HG03175 (cell line): Measurements from ENCODE around the gene PGS1.

ENCODE experiments used
- ATAC-seq: cut with Tn5 transposase; IDR thresholded peaks from one replicate; pipeline ENCODE4 v1.9.1; 2021; ENCODE audit warnings: mild to moderate bottlenecking, moderate library complexity; ENCODE audit not compliant: unreplicated experiment

Gene PGS1

DNA sequence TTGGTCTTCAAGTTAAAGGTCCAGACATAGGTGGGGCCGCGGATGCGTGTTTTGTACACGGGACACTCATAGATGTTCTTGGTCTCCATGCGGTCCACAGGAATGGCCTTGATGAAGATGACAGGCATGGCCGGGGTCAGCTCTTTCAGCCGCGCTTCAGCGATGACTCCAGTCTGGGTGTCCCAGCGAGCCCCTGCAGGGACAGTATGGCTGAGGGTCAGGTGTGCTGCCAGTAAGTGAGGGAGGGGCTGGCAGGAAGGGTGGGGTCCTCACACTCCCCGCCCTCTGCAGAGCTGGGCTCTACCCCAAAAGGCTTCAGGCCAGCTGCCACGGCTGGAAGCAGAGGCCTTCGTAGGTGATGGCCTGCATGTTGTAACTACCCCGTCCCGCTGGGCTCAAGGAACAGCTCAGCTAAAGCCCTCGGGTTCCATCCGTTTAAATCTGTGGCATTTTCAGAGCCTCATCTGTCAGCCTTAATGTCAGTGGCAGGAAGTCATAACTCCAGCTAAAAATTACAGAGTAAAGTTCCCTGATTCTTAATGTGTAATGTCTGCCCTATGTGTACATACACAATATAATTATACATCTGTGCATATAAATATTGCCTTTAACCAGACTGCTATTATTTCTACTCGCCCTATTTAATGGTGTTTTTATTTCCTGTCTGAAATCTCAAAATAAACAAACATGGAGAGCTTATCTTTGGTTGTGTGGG is 45.7 kb downstream of the PGS1 start:
- no peak for ATAC-seq

DNA sequence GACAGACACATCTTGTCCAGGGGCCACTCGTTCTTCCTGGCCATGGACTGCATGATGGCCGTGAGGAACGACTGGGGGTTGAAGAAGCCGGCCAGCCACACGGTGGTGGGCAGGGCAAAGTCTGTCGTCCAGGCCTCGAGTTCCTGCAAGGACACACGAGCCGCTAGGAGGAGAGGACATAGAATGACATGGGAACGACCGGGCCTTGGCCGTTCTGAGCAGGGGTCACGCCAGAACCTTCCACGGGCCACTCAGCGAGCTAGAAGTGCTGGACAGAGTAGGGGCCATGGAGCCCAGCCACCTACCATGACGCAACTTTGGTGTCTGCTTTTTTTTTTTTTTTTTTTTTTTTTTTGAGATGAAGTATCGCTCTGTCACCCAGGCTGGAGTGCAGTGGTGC is 47.0 kb downstream of the PGS1 start:
- no peak for ATAC-seq

- ATAC-seq: no peak
These were observed 47.9 kb downstream of the PGS1 start for GRCh38 chr17:78426293-78426879.

DNA sequence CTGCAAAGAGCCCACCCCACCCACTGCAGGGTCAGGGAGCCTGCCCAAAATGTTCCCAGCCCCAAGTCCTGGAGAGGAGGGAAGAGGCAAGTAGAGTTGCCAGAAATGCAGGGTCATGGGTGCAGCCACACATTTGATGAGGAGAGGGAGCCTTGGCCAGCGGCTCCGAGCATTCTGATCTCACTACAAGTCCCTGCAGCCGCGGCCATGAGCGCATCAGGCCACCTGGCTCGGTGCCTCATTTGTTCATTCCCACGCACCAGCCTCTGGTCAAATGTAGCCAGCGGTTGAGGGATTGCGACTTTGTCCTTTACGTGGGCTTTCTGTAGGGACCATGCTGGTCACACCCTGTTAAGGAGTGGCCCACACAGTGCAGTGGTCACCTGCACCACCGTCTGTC is 48.7 kb downstream of the PGS1 start:
- no peak for ATAC-seq

DNA sequence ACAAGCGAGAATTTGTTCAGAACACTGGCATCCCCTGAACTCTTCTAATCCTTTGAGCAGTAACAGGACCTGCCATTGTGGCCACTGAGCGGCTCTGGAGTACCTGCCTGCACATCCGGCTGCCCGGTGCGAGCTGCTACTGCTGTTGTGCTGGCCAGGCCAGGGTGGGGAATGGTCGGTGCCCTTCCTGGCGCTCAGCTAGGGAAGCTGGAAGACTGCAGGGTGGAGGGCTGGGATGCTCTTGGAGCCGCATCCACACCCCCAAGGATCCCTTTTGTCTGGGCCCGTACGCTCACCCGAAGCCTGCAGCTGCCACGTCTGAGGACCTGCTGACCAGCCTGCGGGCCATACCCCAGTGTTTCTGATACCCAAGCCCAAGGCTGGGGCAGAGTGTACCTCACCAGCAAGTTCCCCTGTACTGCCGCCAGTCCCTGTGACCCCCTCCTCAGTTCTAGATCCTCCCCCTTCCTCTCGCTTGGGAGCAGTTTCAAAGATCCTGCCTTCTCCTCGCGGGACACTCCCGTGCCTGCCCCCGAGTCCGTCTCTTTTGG is 49.7 kb downstream of the PGS1 start:
- no peak for ATAC-seq

DNA sequence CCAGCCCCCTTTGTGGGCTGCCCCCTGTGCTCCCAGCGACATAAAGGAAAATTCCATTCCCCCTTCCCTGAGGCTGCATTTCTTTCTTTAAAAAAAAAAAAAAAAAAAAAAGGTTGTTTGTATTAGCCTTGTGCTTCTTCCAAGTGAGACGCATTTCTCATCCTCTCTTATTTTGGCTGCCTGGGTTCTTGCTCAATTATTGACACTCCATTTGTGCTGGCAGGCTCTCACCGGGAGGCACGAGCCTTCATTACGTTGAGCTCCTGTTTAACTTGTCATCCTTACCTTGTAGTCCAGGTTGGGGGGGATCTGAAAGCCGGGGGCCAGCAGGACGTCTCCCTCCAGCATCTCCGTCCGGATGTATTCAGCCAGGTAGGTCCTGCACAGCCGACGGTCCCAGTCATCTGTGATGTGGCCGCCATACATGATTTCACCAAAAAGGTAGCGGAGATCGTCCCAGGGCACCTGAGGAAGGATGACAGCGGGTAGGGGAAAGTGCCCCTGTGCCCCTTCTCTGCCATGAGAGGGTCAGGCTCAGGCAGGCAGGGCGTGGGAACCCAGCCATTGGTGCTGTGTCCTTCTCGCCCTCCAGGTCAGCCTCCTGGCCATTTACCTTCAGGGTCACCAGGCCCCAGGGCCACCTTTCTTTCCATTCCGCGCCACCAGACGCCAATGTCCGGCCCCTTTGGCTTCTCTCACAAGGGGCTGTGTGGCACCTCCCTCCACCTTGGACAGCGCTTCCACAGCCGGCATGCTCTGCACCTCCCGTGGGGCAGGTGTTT is 50.6 kb downstream of the PGS1 start:
- no peak for ATAC-seq

GRCh38 chr17:78429618-78429995 is 51.2 kb downstream of the PGS1 start:
- no peak for ATAC-seq

- ATAC-seq: no peak
These were observed 52.6 kb downstream of the PGS1 start for GRCh38 chr17:78430892-78431691.

DNA sequence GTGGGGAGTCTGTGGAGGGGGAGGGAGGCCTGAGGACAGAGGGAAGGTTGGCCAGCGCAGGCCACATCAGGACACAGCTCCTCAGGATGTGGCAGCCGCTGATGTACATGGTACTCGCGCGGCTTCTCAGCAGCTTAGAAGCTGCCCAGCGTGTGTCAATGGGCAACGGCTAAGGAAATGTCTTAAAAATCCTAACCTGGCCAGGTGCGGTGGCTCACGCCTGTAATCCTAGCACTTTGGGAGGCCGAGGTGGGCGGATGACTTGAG is 53.2 kb downstream of the PGS1 start:
- ATAC-seq: no peak

DNA sequence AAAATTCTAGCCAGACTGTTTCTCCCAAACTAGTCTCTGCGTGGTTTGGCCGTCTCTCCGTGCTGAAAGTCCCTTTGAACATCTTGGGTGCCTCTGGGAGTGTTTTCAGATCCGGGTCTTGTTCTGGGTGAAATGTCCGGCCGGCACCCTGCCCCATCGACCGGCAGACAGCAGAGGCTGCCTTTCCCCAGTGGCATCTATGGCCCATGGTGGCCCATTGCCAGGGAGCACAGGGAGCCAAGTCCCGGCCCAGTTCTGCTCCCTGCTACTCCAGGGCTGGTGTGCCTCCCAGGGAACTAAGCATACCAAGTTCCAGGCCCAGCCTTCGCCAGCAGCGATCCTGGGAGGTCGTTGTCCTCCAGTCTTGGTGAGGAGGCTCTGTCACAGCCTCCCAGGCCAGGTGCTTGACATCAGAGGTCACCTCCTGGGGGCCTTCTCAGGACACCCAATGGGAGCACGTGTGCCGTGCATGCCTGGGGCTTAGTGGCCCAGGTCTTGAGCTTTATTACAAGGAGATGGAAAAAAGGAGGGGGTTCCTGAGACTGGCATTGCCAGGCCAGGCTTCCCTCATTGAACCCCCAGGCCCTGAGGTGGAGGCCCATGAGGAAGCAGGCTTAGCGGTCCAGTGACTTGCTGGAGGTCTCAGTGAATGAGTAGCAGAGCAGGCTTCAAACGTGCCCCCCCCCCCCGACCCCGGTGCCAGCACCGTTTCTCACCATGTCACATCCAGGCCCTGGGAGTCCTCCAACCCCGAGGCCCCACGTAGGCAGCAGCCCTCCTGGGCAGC is 54.0 kb downstream of the PGS1 start:
- no peak for ATAC-seq

- ATAC-seq: no peak
These were observed 54.7 kb downstream of the PGS1 start for GRCh38 chr17:78433013-78433727.

DNA sequence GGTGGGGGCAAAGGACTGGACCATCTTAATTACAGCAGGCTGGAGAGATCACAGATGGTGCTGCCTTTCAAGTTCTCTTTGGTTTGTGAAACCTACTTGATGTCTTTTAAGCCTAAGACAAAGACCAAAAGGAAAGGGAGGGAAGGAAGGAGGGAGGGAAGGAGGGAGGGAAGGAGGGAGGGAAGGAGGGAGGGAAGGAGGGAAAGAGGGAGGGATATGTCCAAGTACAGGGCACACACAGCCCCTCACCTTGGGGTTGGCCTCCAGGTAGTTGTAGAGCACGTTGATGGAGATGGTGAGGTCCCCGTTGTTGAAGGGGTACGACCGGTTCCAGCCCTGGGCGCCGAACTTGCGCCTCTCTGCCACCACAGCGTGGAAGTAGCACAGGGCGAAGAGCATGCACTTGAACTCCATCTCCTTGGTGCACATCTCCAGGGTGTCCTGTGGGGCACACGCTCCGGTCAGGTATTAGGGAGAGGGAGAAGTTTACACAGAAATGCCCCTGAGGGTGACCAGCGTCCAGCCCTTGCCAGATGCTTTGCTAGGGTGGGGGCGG is 55.4 kb downstream of the PGS1 start:
- ATAC-seq: no peak

DNA sequence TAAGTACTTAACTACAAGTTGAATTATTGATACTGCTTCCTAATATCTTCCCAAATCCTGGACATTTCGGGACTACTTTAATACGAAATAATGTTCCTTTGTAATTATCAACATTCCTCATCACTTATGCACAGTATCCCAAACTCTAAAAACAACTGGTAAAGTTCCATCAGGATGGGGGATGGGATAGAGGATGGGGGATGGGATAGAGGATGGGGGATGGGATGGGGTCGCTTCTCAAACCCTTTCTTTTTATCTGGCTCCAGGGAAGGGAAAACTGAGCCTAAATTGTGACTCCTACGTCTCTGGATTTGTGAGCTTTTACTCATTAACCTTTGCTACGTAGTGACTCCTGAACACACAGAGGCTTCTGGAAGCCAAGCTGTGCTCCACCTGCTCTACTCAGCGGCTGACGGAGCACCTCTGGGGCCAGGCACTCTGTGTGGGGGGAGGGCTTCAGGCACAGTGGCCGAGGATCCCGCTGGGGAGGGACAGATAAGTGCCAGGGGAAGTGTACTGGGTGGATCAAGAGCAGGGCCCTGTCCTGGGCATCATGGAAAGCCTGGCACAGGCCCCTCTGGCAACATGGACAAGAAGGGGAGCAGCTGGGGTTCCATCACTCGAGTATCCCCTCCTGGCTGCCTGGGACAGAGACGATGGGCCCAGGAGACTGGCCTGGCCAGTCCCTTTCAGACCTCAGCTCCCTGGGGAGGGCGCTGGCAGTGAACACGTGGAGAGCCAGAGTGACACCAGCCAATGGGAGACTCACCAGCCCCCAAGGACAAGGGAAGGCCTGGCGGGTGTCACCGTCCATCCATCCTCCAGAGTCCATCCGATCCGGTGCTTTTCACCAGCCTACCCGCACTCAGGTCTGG is 56.2 kb downstream of the PGS1 start:
- no peak for ATAC-seq

DNA sequence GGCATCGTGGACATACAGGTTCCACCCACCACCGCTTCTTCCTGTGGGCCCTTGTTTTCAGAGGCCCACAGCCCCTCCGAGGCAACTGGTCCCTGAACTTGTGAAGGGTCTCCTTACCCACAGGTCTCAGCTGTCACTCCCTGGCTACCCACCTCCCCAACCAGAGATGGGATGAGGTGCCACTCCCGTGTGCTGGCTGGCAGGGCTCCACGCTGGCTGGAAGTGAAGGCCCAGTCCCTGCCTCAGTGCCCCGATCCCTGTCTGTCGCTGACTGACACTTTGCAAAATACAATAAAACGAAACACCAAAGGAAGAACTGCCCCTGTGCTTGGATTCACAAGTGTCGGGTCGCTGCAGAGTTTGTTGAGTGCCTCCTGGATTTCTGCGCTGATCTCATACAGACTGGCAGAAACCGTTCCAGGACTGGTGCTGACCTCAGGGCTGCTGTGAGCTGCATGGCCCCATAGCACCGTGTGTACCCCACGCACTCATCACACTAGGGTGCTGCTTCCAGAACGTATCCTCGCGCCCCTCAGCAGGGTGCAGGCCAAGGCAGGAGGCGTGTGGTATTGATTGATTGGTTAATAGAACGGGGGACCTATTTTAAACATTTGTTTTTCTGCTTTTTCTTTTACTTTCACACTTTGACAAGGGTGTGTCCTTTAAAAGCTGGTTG is 57.0 kb downstream of the PGS1 start:
- ATAC-seq: no peak

- no peak for ATAC-seq
These were observed 59.2 kb downstream of the PGS1 start for GRCh38 chr17:78437508-78438169.

DNA sequence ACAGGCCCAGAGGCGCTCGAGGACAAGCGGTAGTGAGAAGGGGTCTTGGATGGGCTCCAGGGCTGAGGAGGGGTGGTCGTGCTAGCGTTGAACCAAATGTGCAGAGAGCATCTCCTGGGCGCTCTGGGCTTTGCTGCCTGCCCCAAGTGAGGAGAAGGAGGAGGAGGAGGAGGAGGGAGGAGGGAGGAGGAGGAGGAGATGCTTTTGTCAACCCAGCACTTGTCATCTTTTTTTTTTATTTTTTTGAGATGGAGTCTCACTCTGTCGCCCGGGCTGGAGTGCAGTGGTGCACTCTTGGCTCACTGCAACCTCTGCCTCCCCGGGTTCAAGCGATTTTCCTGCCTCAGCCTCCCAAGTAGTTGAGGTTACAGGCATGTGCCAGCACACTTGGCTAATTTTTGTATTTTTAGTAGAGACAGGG is 59.8 kb downstream of the PGS1 start:
- ATAC-seq: no peak

DNA sequence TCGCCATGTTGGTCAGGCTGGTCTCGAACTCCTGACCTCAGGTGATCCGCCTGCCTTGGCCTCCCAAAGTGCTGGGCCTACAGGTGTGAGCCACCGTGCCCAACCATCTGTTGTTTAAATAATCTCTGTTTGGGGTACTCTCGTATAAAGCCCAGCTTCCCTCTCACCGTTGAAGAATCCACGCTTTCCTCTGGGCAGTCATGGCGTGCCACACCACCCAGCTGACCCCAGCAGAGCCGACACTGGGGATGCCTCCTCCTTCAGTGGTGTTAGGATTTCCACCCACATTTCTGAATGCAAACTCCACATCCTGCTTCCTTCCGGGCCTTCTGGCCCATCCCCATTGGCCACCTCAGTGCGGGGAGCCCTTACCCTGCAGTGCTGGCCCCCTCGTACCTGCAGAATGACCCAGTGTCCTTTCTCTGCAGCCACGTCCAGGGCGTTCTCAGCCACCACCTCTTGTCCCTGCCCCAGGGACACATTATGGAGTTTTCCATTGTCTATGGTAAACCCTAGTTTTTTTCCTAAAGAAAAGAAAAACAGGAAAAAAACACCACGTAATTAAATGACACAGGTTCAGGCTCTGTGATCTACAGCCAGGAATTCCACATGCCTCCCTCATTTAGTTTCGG is 60.4 kb downstream of the PGS1 start:
- no peak for ATAC-seq
